ENCODE results near the gene TMEM175. TPM values are rescaled to one million over a fixed set of nuclear protein-coding genes. Genes with fewer than 3 reads are reported as not detected.
"Not testable (repeated sequence)": the region's sequence is repeated elsewhere in the genome, so short reads cannot be mapped to it uniquely, and the experiment has no call there.

Gene TMEM175
- total and polyA plus RNA-seq, 4 donors: 17.4 to 81.3 (median 30.6) TPM

DNA sequence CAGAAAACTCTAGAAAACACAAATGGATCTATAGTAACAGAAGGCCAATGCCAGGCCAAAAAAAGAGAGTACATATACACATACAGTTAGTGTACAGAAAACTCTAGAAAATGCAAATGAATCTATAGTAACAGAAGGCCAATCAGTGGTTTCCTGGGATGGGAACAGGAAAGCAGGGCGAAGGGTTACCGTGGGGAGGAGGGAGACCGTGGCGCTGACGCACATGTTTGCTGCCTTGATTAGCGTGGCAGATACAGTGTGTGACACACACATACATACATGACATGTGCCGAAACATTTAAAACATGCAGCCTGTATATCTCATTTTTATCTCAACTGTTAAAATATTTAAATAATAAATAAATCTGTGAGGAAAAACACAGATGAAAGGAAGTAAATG, 14.8 kb upstream of the TMEM175 start:
- no peak overlapping the region for H3K4me3 ChIP-seq (ENCODE audit: low read length in 2 of 2)
- H3K27ac ChIP-seq (ENCODE audit: low read depth in 1 of 2, low read length in 2 of 2): no peak overlapping the region
- no peaks in the 10 kb centered on the region for H3K36me3 ChIP-seq (ENCODE audit: control insufficient read depth in 1 of 2, insufficient read depth in 2 of 2, low read length in 1 of 2)
- ATAC-seq (ENCODE audit: low FRiP score): no peak
- H3K4me1 ChIP-seq (ENCODE audit: control insufficient read depth in 1 of 2, insufficient read depth in 2 of 2, low read length in 2 of 2): no peaks in the 10 kb centered on the region
- WGBS, 2 donors: 91 to 98% methylated on average over 7 of the region's 7 CpGs
- H3K9me3 ChIP-seq (ENCODE audit: control insufficient read depth, low read length): no peaks in the 10 kb centered on the region
- intact Hi-C loops (cut with DNase I): no loop called here
- DNase-seq: no peak
- H3K27me3 ChIP-seq (ENCODE audit: control insufficient read depth in 1 of 2, insufficient read depth in 2 of 2, low read length in 1 of 2): no peaks in the 10 kb centered on the region

DNA sequence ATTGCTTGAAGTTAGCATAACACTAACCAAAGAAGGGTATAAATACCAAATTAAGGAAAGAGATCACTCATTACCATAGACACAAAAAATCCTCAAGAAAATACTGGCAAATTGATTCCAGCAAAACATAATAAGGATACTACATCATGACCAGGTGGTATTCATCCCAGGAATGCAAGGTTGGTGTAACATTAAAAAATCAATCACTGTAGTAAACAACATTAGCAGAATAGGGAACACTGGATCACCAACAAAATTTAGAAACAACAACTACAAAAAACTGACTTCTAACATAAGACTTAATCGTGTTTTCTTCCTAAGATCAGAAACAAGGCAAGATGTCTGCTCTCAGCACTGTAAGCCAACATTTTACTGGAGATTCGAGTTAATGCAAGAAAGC, 14.3 kb upstream of the TMEM175 start:
- no peak overlapping the region for H3K4me3 ChIP-seq (ENCODE audit: low read length in 2 of 2)
- intact Hi-C loops (cut with DNase I): no loop called here
- no peaks in the 10 kb centered on the region for H3K36me3 ChIP-seq (ENCODE audit: control insufficient read depth in 1 of 2, insufficient read depth in 2 of 2, low read length in 1 of 2)
- H3K9me3 ChIP-seq (ENCODE audit: control insufficient read depth, low read length): no peaks in the 10 kb centered on the region
- ATAC-seq (ENCODE audit: low FRiP score) (no peak), DNase-seq (no peak)
- no peak overlapping the region for H3K27ac ChIP-seq (ENCODE audit: low read depth in 1 of 2, low read length in 2 of 2)
- no peaks in the 10 kb centered on the region for H3K4me1 ChIP-seq (ENCODE audit: control insufficient read depth in 1 of 2, insufficient read depth in 2 of 2, low read length in 2 of 2)
- WGBS, 2 donors: 98% methylated on average over 2 of the region's 2 CpGs
- no peaks in the 10 kb centered on the region for H3K27me3 ChIP-seq (ENCODE audit: control insufficient read depth in 1 of 2, insufficient read depth in 2 of 2, low read length in 1 of 2)

DNA sequence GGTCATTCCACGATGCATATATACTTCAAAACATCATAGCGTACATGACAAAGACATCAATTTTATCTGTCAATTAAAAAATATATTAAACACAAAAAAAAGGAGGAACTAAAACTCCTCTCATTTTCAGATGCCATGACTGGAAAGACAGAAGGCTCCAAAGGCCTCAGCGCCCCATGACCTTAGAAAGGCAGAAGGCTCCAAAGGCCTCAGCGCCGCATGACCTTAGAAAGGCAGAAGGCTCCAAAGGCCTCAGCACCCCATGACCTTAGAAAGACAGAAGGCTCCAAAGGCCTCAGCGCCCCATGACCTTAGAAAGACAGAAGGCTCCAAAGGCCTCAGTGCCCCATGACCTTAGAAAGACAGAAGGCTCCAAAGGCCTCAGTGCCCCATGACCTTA, 13.7 kb upstream of the TMEM175 start:
- 91 to 92% methylated on average over 6 of the region's 6 CpGs for WGBS, 2 donors
- H3K36me3 ChIP-seq (ENCODE audit: control insufficient read depth in 1 of 2, insufficient read depth in 2 of 2, low read length in 1 of 2); intact Hi-C loops (cut with DNase I); ATAC-seq (ENCODE audit: low FRiP score); H3K4me1 ChIP-seq (ENCODE audit: control insufficient read depth in 1 of 2, insufficient read depth in 2 of 2, low read length in 2 of 2); H3K27me3 ChIP-seq (ENCODE audit: control insufficient read depth in 1 of 2, insufficient read depth in 2 of 2, low read length in 1 of 2); H3K4me3 ChIP-seq (ENCODE audit: low read length in 2 of 2); H3K27ac ChIP-seq (ENCODE audit: low read depth in 1 of 2, low read length in 2 of 2); H3K9me3 ChIP-seq (ENCODE audit: control insufficient read depth, low read length): not testable (repeated sequence)
- DNase-seq: peak in 1 of 2 donors; percentile 26

DNA sequence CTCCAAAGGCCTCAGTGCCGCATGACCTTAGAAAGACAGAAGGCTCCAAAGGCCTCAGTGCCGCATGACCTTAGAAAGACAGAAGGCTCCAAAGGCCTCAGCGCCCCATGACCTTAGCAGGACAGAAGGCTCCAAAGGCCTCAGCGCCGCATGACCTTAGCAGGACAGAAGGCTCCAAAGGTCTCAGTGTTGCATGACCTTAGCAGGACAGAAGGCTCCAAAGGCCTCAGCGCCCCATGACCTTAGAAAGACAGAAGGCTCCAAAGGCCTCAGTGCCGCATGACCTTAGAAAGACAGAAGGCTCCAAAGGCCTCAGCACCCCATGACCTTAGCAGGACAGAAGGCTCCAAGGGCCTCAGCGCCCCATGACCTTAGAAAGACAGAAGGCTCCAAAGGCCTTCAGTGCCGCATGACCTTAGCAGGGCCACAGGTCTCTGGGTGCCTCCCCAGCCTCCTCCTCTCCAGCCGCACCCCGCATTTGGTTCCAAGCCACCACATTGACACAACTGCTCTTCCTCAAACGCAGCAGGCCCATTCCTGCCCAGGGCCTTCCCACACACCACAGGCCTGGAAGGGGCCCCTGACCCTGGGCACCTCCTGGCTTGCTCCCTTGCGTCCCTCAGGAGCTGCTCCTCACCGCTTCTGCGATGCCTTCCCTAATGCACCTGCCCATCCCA, 13.1 kb upstream of the TMEM175 start:
- DNase-seq; H3K4me3 ChIP-seq (ENCODE audit: low read length in 2 of 2); H3K4me1 ChIP-seq (ENCODE audit: control insufficient read depth in 1 of 2, insufficient read depth in 2 of 2, low read length in 2 of 2); intact Hi-C loops (cut with DNase I); H3K36me3 ChIP-seq (ENCODE audit: control insufficient read depth in 1 of 2, insufficient read depth in 2 of 2, low read length in 1 of 2); H3K27ac ChIP-seq (ENCODE audit: low read depth in 1 of 2, low read length in 2 of 2); H3K27me3 ChIP-seq (ENCODE audit: control insufficient read depth in 1 of 2, insufficient read depth in 2 of 2, low read length in 1 of 2); ATAC-seq (ENCODE audit: low FRiP score); H3K9me3 ChIP-seq (ENCODE audit: control insufficient read depth, low read length): not testable (repeated sequence)
- 97% methylated on average over 15 of the region's 15 CpGs for WGBS, 2 donors

- peak in 1 of 2 donors; percentile 43 for DNase-seq
- H3K4me3 ChIP-seq (ENCODE audit: low read length in 2 of 2): no peak overlapping the region
- no peak for ATAC-seq (ENCODE audit: low FRiP score)
- no peaks in the 10 kb centered on the region for H3K27me3 ChIP-seq (ENCODE audit: control insufficient read depth in 1 of 2, insufficient read depth in 2 of 2, low read length in 1 of 2)
- H3K36me3 ChIP-seq (ENCODE audit: control insufficient read depth in 1 of 2, insufficient read depth in 2 of 2, low read length in 1 of 2): no peaks in the 10 kb centered on the region
- no peaks in the 10 kb centered on the region for H3K9me3 ChIP-seq (ENCODE audit: control insufficient read depth, low read length)
- 95 to 96% methylated on average over 17 of the region's 17 CpGs for WGBS, 2 donors
- H3K4me1 ChIP-seq (ENCODE audit: control insufficient read depth in 1 of 2, insufficient read depth in 2 of 2, low read length in 2 of 2): no peaks in the 10 kb centered on the region
- H3K27ac ChIP-seq (ENCODE audit: low read depth in 1 of 2, low read length in 2 of 2): no peak overlapping the region
- intact Hi-C loops (cut with DNase I): no loop called here
Observed at GRCh38 chr4:921830-922331, 10.4 kb upstream of the TMEM175 start.

DNA sequence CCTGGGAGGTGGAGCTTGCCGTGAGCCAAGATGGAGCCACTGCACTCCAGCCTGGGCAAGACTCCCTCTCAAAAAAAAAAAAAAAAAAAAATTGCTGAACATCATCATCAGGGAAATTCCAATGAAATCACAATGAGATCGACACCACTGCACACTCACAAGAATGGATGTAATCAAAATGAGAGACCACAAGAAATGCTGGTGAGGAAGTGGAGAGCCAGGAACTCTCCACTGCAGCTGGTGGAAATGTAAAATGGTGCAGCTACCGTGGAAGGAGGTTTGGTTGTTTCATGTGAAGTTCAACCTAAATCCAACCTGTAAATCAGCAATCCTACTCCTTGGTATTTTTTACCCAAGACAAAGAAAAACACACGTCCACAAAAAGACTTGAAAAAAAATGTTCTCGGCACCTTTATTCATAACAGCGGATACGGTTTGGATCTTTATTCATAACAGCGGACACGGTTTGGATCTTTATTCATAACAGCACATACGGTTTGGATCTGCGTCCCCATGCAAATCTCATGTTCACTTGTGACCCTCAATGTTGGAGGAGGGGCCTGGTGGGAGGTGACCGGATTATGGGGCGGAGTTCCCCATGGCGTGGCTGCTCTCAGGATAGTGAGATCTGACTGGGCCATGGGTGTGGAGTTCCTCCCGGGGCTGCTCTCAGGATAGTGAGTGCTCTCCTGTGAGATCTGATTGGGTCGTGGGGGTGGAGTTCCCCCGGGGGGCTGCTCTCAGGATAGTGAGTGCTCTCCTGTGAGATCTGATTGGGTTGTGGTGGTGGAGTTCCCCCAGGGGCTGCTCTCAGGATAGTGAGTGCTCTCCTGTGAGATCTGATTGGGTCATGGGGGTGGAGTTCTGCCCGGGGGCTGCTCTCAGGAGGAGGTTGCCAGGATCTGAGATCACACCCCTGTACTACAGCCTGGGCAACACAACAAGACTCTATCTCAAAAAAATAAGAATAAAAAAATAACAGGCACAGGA, 7.9 kb upstream of the TMEM175 start:
- ATAC-seq (ENCODE audit: low FRiP score) (peak; percentile 51), DNase-seq (peak; percentile 32 to 59)
- H3K36me3 ChIP-seq (ENCODE audit: control insufficient read depth in 1 of 2, insufficient read depth in 2 of 2, low read length in 1 of 2): no peaks in the 10 kb centered on the region
- no peak overlapping the region for H3K4me3 ChIP-seq (ENCODE audit: low read length in 2 of 2)
- no peaks in the 10 kb centered on the region for H3K27me3 ChIP-seq (ENCODE audit: control insufficient read depth in 1 of 2, insufficient read depth in 2 of 2, low read length in 1 of 2)
- H3K27ac ChIP-seq (ENCODE audit: low read depth in 1 of 2, low read length in 2 of 2): no peak overlapping the region
- no peaks in the 10 kb centered on the region for H3K4me1 ChIP-seq (ENCODE audit: control insufficient read depth in 1 of 2, insufficient read depth in 2 of 2, low read length in 2 of 2)
- intact Hi-C loops (cut with DNase I): no loop called here
- H3K9me3 ChIP-seq (ENCODE audit: control insufficient read depth, low read length): no peaks in the 10 kb centered on the region
- 69 to 74% methylated on average over 18 of the region's 18 CpGs for WGBS, 2 donors

DNA sequence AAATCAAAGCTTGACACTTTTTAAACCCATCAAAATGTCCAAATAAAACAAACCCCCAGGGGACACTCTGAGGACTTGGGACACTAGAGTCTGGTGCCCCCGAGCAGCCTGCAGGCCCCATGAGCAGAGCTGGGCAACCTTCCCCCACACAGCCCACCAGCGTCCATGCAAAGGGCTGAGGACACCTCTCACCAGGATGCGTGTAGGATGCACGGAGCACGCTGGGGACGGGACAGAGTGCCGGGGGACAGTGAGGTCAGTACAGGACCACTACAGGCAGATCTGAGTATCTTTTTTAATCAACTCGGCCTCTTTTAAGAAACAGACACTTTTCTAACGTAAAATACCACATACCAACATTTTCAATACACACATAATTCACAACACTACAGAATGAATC, 7.1 kb upstream of the TMEM175 start:
- Histone ChIP-seq H3K4me1 (ENCODE audit: control insufficient read depth in 1 of 2, insufficient read depth in 2 of 2, low read length in 2 of 2) (no peaks in the 10 kb centered on the region), H3K36me3 (ENCODE audit: control insufficient read depth in 1 of 2, insufficient read depth in 2 of 2, low read length in 1 of 2) (no peaks in the 10 kb centered on the region), H3K4me3 (ENCODE audit: low read length in 2 of 2) (no peak overlapping the region), H3K9me3 (ENCODE audit: control insufficient read depth, low read length) (no peaks in the 10 kb centered on the region), H3K27ac (ENCODE audit: low read depth in 1 of 2, low read length in 2 of 2) (no peak overlapping the region), H3K27me3 (ENCODE audit: control insufficient read depth in 1 of 2, insufficient read depth in 2 of 2, low read length in 1 of 2) (no peaks in the 10 kb centered on the region)
- ATAC-seq (ENCODE audit: low FRiP score) (peak; percentile 45), DNase-seq (peak; percentile 37 to 73)
- intact Hi-C loops (cut with DNase I): no loop called here
- WGBS, 2 donors: 42 to 57% methylated on average over 9 of the region's 9 CpGs

GRCh38 chr4:925771-926500, 6.3 kb upstream of the TMEM175 start:
- no peaks in the 10 kb centered on the region for H3K36me3 ChIP-seq (ENCODE audit: control insufficient read depth in 1 of 2, insufficient read depth in 2 of 2, low read length in 1 of 2)
- no peak overlapping the region for H3K27ac ChIP-seq (ENCODE audit: low read depth in 1 of 2, low read length in 2 of 2)
- H3K4me1 ChIP-seq (ENCODE audit: control insufficient read depth in 1 of 2, insufficient read depth in 2 of 2, low read length in 2 of 2): no peaks in the 10 kb centered on the region
- intact Hi-C loops (cut with DNase I): no loop called here
- WGBS, 2 donors: 77 to 78% methylated on average over 26 of the region's 26 CpGs
- H3K4me3 ChIP-seq (ENCODE audit: low read length in 2 of 2): no peak overlapping the region
- H3K27me3 ChIP-seq (ENCODE audit: control insufficient read depth in 1 of 2, insufficient read depth in 2 of 2, low read length in 1 of 2): no peaks in the 10 kb centered on the region
- peak; percentile 15 for ATAC-seq (ENCODE audit: low FRiP score)
- DNase-seq: peak; percentile 25 to 62
- no peaks in the 10 kb centered on the region for H3K9me3 ChIP-seq (ENCODE audit: control insufficient read depth, low read length)
